DMS53 (cell line): ENCODE measurements around the gene RFC1.
"Not testable (repeated sequence)": the region's sequence is repeated elsewhere in the genome, so short reads cannot be mapped to it uniquely, and the experiment has no call there.

Experiments
- DNase-seq: peaks from one replicate; lab custom pipeline; 2025; lab: John Stamatoyannopoulos, UW

RFC1 gene

GRCh38 chr4:39305912-39306677 lies 60.1 kb downstream of the RFC1 start:
- no peak for DNase-seq

- no peak for DNase-seq
These were observed 61.5 kb downstream of the RFC1 start for GRCh38 chr4:39304651-39305050.

- DNase-seq: no peak
These were observed 62.3 kb downstream of the RFC1 start for GRCh38 chr4:39303871-39304270.

- DNase-seq: no peak
These were observed 63.3 kb downstream of the RFC1 start for GRCh38 chr4:39302901-39303300.

- no peak for DNase-seq
These were observed 70.4 kb downstream of the RFC1 start for GRCh38 chr4:39295784-39296183.

- not testable (repeated sequence) for DNase-seq
These were observed 73.7 kb downstream of the RFC1 start for GRCh38 chr4:39292433-39292832.

GRCh38 chr4:39291686-39292085 lies 74.5 kb downstream of the RFC1 start:
- no peak for DNase-seq

GRCh38 chr4:39287223-39287622 lies 78.9 kb downstream of the RFC1 start:
- no peak for DNase-seq

- no peak for DNase-seq
These were observed 79.9 kb downstream of the RFC1 start for GRCh38 chr4:39286263-39286662.

- no peak for DNase-seq
These were observed 80.3 kb downstream of the RFC1 start for GRCh38 chr4:39285853-39286252.

GRCh38 chr4:39285111-39285795 lies 80.9 kb downstream of the RFC1 start:
- DNase-seq: no peak

GRCh38 chr4:39280770-39281169 lies 85.4 kb downstream of the RFC1 start:
- no peak for DNase-seq

GRCh38 chr4:39279416-39279815 lies 86.7 kb downstream of the RFC1 start:
- DNase-seq: no peak

- no peak for DNase-seq
These were observed 87.7 kb downstream of the RFC1 start for GRCh38 chr4:39278476-39278875.

GRCh38 chr4:39277661-39278060 lies 88.5 kb downstream of the RFC1 start:
- DNase-seq: not testable (repeated sequence)

- DNase-seq: no peak
These were observed 91.7 kb downstream of the RFC1 start for GRCh38 chr4:39274503-39274902.

- peak; percentile 49 for DNase-seq
These were observed 102.3 kb downstream of the RFC1 start for GRCh38 chr4:39263895-39264294.

GRCh38 chr4:39259571-39260330 lies 106.4 kb downstream of the RFC1 start:
- no peak for DNase-seq

GRCh38 chr4:39256436-39256835 lies 109.7 kb downstream of the RFC1 start:
- no peak for DNase-seq

GRCh38 chr4:39255871-39256270 lies 110.3 kb downstream of the RFC1 start:
- DNase-seq: no peak

- no peak for DNase-seq
These were observed 110.9 kb downstream of the RFC1 start for GRCh38 chr4:39255266-39255665.

GRCh38 chr4:39243462-39243861 lies 122.7 kb downstream of the RFC1 start:
- DNase-seq: no peak
